SU-DHL-6 (cell line): Measurements from ENCODE around the gene CTNNBL1.

Experiments
- H2AFZ ChIP-seq: fragments of 200-600 bp; sonication (generic); 2 replicates; pipeline ENCODE4 v1.6.1; 2014; ENCODE audit warnings: low read depth, mild to moderate bottlenecking, moderate library complexity, mixed read lengths, antibody characterized with exemption, low read length; ENCODE audit not compliant: severe bottlenecking
- H3F3A ChIP-seq: fragments of 200-600 bp; shearing (Covaris generic); 2 replicates; pipeline ENCODE4 v1.6.0; 2016; ENCODE audit warnings: antibody characterized with exemption, mild to moderate bottlenecking; ENCODE audit not compliant: insufficient read depth
- H3K27ac ChIP-seq: fragments of 200-600 bp; sonication (generic); 2 replicates; pipeline ENCODE4 v1.5.1; 2016; ENCODE audit warnings: low read depth, mild to moderate bottlenecking, low read length, moderate library complexity, mixed read lengths
- H3K27me3 ChIP-seq: fragments of 200-600 bp; sonication (generic), shearing (Covaris generic); 2 replicates; pipeline ENCODE4 v1.6.0; 2014; ENCODE audit warnings: mild to moderate bottlenecking, low read length
- H3K36me3 ChIP-seq: fragments of 200-600 bp; sonication (generic); 2 replicates; pipeline ENCODE4 v1.6.1; 2014; ENCODE audit warnings: mild to moderate bottlenecking, low read length, mixed read lengths
- H3K4me2 ChIP-seq: fragments of 300-600, 200-600 bp; shearing (Covaris generic), sonication (generic); 2 replicates; pipeline ENCODE4 v1.6.0; 2014; ENCODE audit warnings: low read length, low read depth, mild to moderate bottlenecking; ENCODE audit not compliant: poor library complexity, severe bottlenecking
- H3K4me3 ChIP-seq: fragments of 200-600 bp; sonication (generic); 2 replicates; pipeline ENCODE4 v1.5.1; 2014; ENCODE audit warnings: antibody characterized with exemption, low read length, mild to moderate bottlenecking, mixed read lengths; ENCODE audit not compliant: insufficient read depth, poor library complexity, severe bottlenecking
- H3K79me2 ChIP-seq: fragments of 200-600 bp; sonication (generic); 2 replicates; pipeline ENCODE4 v1.6.1; 2014; ENCODE audit warnings: mild to moderate bottlenecking, low read length, moderate library complexity; ENCODE audit not compliant: insufficient read depth
- H3K9ac ChIP-seq: fragments of 200-600 bp; sonication (generic); 2 replicates; pipeline ENCODE4 v1.7.0; 2014; ENCODE audit warnings: mild to moderate bottlenecking, low read length
- H3K9me2 ChIP-seq: fragments of 200-600 bp; sonication (generic); replicated peaks from 2 replicates; pipeline ENCODE4 v1.6.1; 2014; ENCODE audit warnings: low read length; ENCODE audit not compliant: insufficient read depth
- H3K9me3 ChIP-seq: fragments of 200-600 bp; sonication (generic); 2 replicates; pipeline ENCODE4 v1.6.1; 2014; ENCODE audit warnings: low read length, mixed read lengths; ENCODE audit not compliant: insufficient read depth
- H4K20me1 ChIP-seq: fragments of 200-600 bp; sonication (generic); 2 replicates; pipeline ENCODE4 v1.6.1; 2014; ENCODE audit warnings: low read depth, mild to moderate bottlenecking, antibody characterized with exemption, low read length, moderate library complexity, mixed read lengths
- EZH2phosphoT487 ChIP-seq: fragments of 200-600 bp; sonication (generic), shearing (Covaris generic); conservative IDR thresholded peaks from 2 replicates; pipeline ENCODE4 v1.6.1; 2018; ENCODE audit warnings: mild to moderate bottlenecking, antibody characterized with exemption, low read length, moderate library complexity, mixed read lengths
- TF ChIP-seq, protein P1 (sequence below): fragments of 200-600 bp; sonication (generic); IDR thresholded peaks from one replicate; pipeline ENCODE4 v1.5.1; 2017; ENCODE audit warnings: antibody characterized with exemption, mild to moderate bottlenecking, low read length, moderate library complexity; ENCODE audit not compliant: insufficient read depth, poor library complexity, severe bottlenecking

CTNNBL1 gene

DNA sequence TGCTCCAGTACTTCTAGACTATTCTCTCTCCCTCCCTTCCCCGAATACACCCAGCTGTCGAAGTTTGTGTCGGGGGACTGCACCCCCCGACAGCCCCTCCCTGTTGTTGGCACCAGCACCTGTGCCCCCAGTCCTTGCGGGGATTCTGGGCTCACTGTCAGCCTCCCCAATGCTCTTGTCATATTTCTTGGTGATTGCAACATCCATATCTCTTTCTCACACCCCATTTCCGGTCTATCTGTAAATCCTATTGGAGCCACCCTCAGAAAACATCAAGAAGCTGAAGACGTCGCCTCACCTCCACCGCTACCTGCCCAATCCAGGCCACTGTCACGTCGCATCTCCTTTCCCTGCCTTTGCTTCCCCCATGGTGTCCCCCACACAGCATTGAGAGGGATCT, 176.5 kb downstream of the CTNNBL1 start:
- no peaks in the 10 kb centered on the region for H3K79me2 ChIP-seq
- H3K27me3 ChIP-seq: no peaks in the 10 kb centered on the region
- TF ChIP-seq, protein P1, sequence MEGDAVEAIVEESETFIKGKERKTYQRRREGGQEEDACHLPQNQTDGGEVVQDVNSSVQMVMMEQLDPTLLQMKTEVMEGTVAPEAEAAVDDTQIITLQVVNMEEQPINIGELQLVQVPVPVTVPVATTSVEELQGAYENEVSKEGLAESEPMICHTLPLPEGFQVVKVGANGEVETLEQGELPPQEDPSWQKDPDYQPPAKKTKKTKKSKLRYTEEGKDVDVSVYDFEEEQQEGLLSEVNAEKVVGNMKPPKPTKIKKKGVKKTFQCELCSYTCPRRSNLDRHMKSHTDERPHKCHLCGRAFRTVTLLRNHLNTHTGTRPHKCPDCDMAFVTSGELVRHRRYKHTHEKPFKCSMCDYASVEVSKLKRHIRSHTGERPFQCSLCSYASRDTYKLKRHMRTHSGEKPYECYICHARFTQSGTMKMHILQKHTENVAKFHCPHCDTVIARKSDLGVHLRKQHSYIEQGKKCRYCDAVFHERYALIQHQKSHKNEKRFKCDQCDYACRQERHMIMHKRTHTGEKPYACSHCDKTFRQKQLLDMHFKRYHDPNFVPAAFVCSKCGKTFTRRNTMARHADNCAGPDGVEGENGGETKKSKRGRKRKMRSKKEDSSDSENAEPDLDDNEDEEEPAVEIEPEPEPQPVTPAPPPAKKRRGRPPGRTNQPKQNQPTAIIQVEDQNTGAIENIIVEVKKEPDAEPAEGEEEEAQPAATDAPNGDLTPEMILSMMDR: no peak
- TF ChIP-seq EZH2phosphoT487: no peak
- H4K20me1 ChIP-seq: no peaks in the 10 kb centered on the region
- H3K9ac ChIP-seq: no peak overlapping the region
- no peak overlapping the region for H3K27ac ChIP-seq
- H3K9me3 ChIP-seq: no peaks in the 10 kb centered on the region
- H3K4me3 ChIP-seq: no peak overlapping the region
- H3F3A ChIP-seq: no peaks in the 10 kb centered on the region
- no peaks in the 10 kb centered on the region for H3K9me2 ChIP-seq
- H3K4me2 ChIP-seq: no peak overlapping the region
- no peaks in the 10 kb centered on the region for H3K36me3 ChIP-seq
- no peak overlapping the region for H2AFZ ChIP-seq

DNA sequence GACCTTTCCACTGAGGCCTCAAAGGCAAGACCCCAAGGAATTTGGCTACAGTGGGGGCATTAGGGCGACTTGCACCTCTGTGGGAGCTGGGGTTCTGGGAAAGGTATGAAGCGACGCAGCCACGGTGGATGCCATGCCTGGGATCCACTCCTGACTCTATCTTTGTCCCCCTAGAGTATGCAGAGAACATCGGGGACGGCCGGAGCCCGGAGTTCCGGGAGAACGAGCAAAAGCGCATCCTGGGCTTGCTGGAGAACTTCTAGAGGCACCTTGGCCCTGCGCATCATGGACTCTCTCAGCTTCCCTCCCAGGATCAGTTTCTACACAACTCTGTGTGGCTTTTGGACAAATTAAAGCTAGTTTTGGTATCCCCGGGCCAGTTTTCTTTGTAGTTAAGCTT, 177.9 kb downstream of the CTNNBL1 start:
- Histone ChIP-seq H3K36me3 (no peaks in the 10 kb centered on the region), H3F3A (no peaks in the 10 kb centered on the region)

DNA sequence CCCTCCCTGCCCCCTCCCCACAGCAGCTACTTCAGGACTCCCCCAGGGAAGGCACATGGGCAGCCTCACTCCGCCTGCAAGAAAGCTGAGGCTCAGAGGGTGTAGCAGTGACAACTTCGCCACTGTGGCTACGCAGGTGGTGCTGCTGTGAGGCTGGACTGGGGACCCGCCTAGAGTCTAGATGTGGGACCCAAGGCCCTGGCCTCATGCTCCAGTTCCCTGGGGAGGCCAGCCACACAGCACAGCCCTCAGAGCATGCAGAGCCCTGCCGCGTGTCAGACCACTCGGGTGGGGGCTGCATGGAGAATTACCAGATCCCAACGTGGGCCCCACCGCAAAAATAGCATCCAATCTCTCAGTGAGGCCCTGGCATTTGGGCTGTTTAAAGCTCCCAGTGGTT, 178.3 kb downstream of the CTNNBL1 start:
- Histone ChIP-seq H2AFZ (no peak overlapping the region), H3K27ac (no peak overlapping the region), H3K27me3 (no peaks in the 10 kb centered on the region), H3K9ac (no peak overlapping the region), H3K79me2 (no peaks in the 10 kb centered on the region), H3K36me3 (no peaks in the 10 kb centered on the region), H3K9me3 (no peaks in the 10 kb centered on the region), H3K4me3 (no peak overlapping the region), H3K9me2 (no peaks in the 10 kb centered on the region), H3K4me2 (no peak overlapping the region), H3F3A (no peaks in the 10 kb centered on the region), H4K20me1 (no peaks in the 10 kb centered on the region)
- no peak for TF ChIP-seq EZH2phosphoT487
- TF ChIP-seq, protein P1: no peak

More for the DNA sequence above, 177.9 kb downstream of the CTNNBL1 start:
- no peaks in the 10 kb centered on the region for H3K79me2 ChIP-seq
- H2AFZ ChIP-seq: no peak overlapping the region
- no peak overlapping the region for H3K4me2 ChIP-seq
- no peaks in the 10 kb centered on the region for H4K20me1 ChIP-seq
- H3K27ac ChIP-seq: no peak overlapping the region
- no peak overlapping the region for H3K9ac ChIP-seq
- no peaks in the 10 kb centered on the region for H3K9me3 ChIP-seq
- no peaks in the 10 kb centered on the region for H3K9me2 ChIP-seq
- H3K4me3 ChIP-seq: no peak overlapping the region
- H3K27me3 ChIP-seq: no peaks in the 10 kb centered on the region
- no peak for TF ChIP-seq EZH2phosphoT487
- TF ChIP-seq, protein P1: no peak

DNA sequence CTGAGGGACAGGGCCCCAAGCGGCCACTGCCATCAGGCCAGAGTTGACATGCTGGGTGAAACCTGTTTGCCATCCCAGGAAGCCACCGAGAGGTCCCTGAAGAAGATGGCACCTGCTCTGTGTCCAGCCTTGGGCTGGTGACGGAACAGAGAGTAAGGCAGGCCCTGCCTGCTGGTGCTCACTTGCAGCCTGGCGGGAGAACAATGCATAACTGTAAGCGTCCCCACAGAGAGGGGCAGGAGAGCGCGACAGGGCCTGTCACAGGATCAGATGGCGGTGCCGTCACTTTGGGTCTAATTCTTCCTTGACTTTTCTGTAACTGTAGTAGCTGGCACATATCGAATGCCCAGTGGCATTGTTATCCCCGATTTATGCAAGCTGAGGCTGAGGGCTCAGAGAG, 180.1 kb downstream of the CTNNBL1 start:
- Histone ChIP-seq H3K36me3 (no peaks in the 10 kb centered on the region), H3F3A (no peaks in the 10 kb centered on the region)
- TF ChIP-seq, protein P1: no peak
- no peak for TF ChIP-seq EZH2phosphoT487

More for the DNA sequence above, 180.1 kb downstream of the CTNNBL1 start:
- Histone ChIP-seq H2AFZ (no peak overlapping the region), H3K79me2 (no peaks in the 10 kb centered on the region), H3K9me3 (no peaks in the 10 kb centered on the region), H3K9ac (no peak overlapping the region), H3K4me2 (no peak overlapping the region), H3K27ac (no peak overlapping the region), H3K27me3 (no peaks in the 10 kb centered on the region), H3K9me2 (no peaks in the 10 kb centered on the region), H4K20me1 (no peaks in the 10 kb centered on the region), H3K4me3 (no peak overlapping the region)
